22Rv1 (cell line): ENCODE measurements around the gene PDE9A.

Experiments
- H3K27ac ChIP-seq: fragments of 450-650 bp; 2 replicates; pipeline ENCODE4 v1.5.1; 2017
- ZFX ChIP-seq: fragments of 450-650 bp; IDR thresholded peaks from 2 replicates; pipeline ENCODE4 v1.6.1; 2017; ENCODE audit warnings: antibody characterized with exemption, borderline replicate concordance
- TF ChIP-seq, protein P1 (sequence below): fragments of 450-650 bp; IDR thresholded peaks from 2 replicates; pipeline ENCODE4 v1.5.1; 2017; ENCODE audit warnings: mild to moderate bottlenecking

Gene PDE9A

DNA sequence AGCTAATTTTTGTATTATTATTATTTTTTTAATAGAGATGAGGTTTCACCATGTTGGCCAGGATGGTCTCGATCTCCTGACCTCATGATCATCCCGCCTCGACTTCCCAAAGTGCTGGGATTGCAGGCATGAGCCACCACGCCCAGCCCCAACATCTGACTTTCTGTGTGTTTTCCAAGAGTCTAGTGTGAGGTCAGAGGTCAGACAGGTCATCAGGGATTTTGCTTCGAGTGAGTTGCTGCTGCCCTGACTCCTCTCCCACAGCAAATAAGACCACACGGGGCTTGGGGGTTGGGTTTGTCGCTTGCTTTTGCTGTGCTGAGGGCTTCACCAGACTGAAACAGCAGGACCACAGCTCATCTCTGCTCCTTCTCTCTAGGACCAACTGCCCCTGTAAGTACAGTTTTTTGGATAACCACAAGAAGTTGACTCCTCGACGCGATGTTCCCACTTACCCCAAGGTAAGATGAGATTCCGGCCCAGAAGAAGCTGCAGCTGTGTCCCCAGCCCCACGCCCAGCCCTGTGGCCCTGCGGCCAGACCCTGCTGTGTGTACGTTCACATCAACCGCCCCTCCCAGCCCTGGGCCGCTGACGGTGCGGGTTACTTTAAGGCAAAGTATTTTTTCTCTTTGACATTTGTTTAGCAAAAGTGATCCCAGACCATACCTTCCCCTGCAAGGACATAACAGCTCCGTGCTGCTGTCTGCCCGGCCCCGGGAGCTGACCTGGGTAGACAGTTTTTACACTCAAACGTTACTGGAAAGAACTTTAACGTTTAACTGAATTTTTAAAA lies 97.5 kb downstream of the PDE9A start:
- H3K27ac ChIP-seq, result no peak overlapping the region
- TF ChIP-seq ZFX, result no peak
- TF ChIP-seq, protein P1, sequence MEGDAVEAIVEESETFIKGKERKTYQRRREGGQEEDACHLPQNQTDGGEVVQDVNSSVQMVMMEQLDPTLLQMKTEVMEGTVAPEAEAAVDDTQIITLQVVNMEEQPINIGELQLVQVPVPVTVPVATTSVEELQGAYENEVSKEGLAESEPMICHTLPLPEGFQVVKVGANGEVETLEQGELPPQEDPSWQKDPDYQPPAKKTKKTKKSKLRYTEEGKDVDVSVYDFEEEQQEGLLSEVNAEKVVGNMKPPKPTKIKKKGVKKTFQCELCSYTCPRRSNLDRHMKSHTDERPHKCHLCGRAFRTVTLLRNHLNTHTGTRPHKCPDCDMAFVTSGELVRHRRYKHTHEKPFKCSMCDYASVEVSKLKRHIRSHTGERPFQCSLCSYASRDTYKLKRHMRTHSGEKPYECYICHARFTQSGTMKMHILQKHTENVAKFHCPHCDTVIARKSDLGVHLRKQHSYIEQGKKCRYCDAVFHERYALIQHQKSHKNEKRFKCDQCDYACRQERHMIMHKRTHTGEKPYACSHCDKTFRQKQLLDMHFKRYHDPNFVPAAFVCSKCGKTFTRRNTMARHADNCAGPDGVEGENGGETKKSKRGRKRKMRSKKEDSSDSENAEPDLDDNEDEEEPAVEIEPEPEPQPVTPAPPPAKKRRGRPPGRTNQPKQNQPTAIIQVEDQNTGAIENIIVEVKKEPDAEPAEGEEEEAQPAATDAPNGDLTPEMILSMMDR, result no peak

GRCh38 chr21:42751866-42752265 lies 98.4 kb downstream of the PDE9A start:
- H3K27ac ChIP-seq, result no peak overlapping the region
- TF ChIP-seq, protein P1, result no peak
- no peak for TF ChIP-seq ZFX

GRCh38 chr21:42753804-42754203 lies 100.4 kb downstream of the PDE9A start:
- TF ChIP-seq, protein P1, result no peak
- no peak for TF ChIP-seq ZFX
- H3K27ac ChIP-seq, result no peak overlapping the region

DNA sequence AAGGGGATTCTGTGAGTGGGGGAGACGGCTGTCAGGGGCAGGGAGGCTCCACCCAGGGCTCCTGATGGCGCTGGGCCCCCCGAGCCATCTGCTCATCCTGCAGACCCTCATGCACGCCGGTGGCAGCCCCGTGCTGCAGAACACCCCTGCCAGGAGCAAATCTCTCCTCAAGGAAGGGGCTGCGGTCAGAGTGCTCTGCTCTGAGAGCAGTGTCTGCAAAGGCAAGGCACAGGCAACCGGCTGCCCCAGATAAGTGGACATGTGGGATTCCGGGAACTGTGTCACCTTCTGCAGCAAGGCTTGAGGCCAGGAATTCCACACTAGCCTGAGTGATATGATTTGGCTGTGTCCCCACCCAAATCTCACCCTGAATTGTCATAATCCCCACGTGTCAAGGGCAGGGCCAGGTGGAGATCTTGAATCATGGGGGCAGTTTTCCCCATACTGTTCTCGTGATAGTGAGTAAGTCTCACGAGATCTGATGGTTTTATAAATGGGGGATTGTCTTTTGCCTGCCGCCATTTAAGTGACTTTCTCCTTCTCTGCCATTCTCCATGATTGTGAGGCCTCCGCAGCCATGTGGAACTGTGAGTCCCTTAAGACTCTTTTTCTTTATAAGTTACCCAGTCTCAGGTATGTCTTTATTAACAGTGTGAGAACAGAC lies 101.0 kb downstream of the PDE9A start:
- TF ChIP-seq ZFX, result no peak
- TF ChIP-seq, protein P1, result no peak
- no peak overlapping the region for H3K27ac ChIP-seq

- TF ChIP-seq ZFX, result no peak
- TF ChIP-seq, protein P1, result no peak
- H3K27ac ChIP-seq, result no peak overlapping the region
Measured at GRCh38 chr21:42755031-42755665, 101.7 kb downstream of the PDE9A start.

DNA sequence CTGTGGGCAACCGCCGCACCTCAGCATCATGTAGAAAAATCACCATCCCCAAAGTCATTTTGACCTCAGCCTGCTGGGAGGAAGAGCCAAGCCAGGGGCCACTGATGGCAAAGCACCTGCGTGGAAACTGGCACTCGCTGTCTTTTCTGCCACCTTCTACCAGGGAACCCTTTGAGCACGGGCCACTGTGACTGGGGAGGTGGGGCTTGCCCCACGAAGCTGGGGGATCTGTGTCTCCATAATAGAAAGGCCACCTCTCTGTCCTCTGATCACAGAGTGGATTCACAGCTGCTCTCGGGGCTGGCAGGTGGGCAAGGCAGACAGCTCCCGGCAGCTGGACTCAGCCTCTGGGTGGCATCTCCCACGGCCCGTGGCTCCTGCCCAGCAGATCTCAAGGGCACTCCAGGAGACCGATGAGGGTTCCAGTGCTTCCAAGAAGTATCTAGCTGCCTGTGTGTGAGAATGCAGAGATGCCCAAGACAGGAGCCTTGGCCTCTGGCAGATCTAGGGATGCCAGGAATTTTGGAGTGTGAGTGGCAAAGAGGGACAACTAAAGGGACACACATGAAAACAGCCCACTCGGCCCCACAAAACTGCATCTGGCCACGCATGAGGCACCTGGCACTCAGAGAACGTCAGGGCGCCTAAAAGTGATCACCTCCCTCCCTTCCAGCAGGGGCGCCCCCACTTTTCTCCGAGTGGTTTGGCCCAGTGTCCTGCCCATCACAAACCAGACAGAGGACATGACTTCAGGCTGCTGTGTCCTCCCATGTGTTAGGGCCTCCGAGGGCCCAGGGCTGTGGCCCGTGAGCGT lies 102.6 kb downstream of the PDE9A start:
- TF ChIP-seq, protein P1, result no peak
- TF ChIP-seq ZFX, result no peak
- no peak overlapping the region for H3K27ac ChIP-seq
